Activated CD4-positive, alpha-beta T cell treated with anti-CD3 and anti-CD28 coated beads, Interleukin-2, amount 10 ng/mL, durations not matched to agents 24 days and 14 days (primary cell): ENCODE measurements around the gene ARHGAP29. TPM values are rescaled to one million over a fixed set of nuclear protein-coding genes. Genes with fewer than 3 reads are reported as not detected.

Experiments
- DNase-seq: peaks from one replicate; pipeline ENCODE4 v3.0.0; 2022
- H3K27ac Mint-ChIP-seq: one replicate; pipeline ENCODE4 v1.8.0; 2022; ENCODE audit warnings: mild to moderate bottlenecking, mixed read lengths
- H3K27me3 Mint-ChIP-seq: one replicate; pipeline ENCODE4 v1.8.0; 2022; ENCODE audit warnings: mixed read lengths
- H3K36me3 Mint-ChIP-seq: one replicate; pipeline ENCODE4 v1.8.0; 2022; ENCODE audit warnings: low read depth, mild to moderate bottlenecking, mixed read lengths
- H3K4me1 Mint-ChIP-seq: one replicate; pipeline ENCODE4 v1.8.0; 2021; ENCODE audit warnings: mixed read lengths
- H3K4me3 Mint-ChIP-seq: one replicate; pipeline ENCODE4 v1.8.0; 2022; ENCODE audit warnings: mild to moderate bottlenecking, moderate library complexity, mixed read lengths
- H3K9me3 Mint-ChIP-seq: one replicate; pipeline ENCODE4 v1.8.0; 2021; ENCODE audit warnings: mixed read lengths
- intact Hi-C: fragments of 100-400 bp; cut with micrococcal nuclease; formaldehyde crosslinking; loops from one replicate; pipeline ENCODE4 v1.15.1; 2023
- total RNA-seq: library from RNA; stranded (reverse); gene quantifications from 2 replicates; pipeline ENCODE4 v1.2.3, GENCODE V29; 2022

ARHGAP29 gene
- total RNA-seq, 1 donor from 2014 or later = not detected

DNA sequence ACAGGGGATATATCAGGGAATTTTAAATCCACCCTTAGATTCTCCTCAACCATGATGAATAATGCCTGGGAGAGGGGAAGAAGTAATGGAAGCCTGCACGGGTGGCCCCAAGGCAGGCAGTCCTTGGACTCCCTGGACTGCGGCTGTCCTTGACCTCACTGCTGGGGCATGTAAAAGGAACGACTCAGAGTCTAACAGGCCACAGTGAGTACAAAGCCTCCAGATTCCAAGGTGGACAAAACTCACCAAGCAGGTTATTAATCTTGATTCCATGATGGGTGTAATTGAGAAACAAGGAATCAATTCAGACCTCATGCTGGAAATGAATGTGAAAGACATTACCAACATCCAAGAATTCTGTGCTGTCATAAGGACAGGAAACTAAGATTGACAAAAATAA, 13.0 kb upstream of the ARHGAP29 start:
- Mint-ChIP-seq H3K27ac (no peak overlapping the region), H3K9me3 (no peaks in the 10 kb centered on the region), H3K4me3 (no peak overlapping the region), H3K36me3 (no peaks in the 10 kb centered on the region), H3K4me1 (peaks cover 7% of the 10 kb centered on the region), H3K27me3 (peaks cover 48% of the 10 kb centered on the region)
- intact Hi-C loops = no loop called here
- DNase-seq = no peak

GRCh38 chr1:94248956-94249688, 11.7 kb upstream of the ARHGAP29 start:
- Mint-ChIP-seq H3K27me3 (peaks cover 51% of the 10 kb centered on the region), H3K4me3 (no peak overlapping the region), H3K36me3 (no peaks in the 10 kb centered on the region), H3K4me1 (peaks cover 7% of the 10 kb centered on the region), H3K9me3 (no peaks in the 10 kb centered on the region), H3K27ac (no peak overlapping the region)
- intact Hi-C loops = no loop called here
- no peak for DNase-seq

- Mint-ChIP-seq H3K9me3 (peaks cover 8% of the 10 kb centered on the region), H3K27ac (no peak overlapping the region)
Observed at GRCh38 chr1:94247138-94248094, 10.0 kb upstream of the ARHGAP29 start.

GRCh38 chr1:94246692-94247137, 9.3 kb upstream of the ARHGAP29 start:
- Mint-ChIP-seq H3K27ac (no peak overlapping the region), H3K4me1 (peaks cover 7% of the 10 kb centered on the region), H3K4me3 (peak overlapping the region; percentile 74), H3K9me3 (peaks cover 8% of the 10 kb centered on the region), H3K27me3 (peaks cover 69% of the 10 kb centered on the region), H3K36me3 (no peaks in the 10 kb centered on the region)
- intact Hi-C loops = no loop called here
- DNase-seq = no peak

More at GRCh38 chr1:94247138-94248094, 10.0 kb upstream of the ARHGAP29 start:
- peak overlapping the region; percentile 74 for H3K4me3 Mint-ChIP-seq
- peak; percentile 70 for DNase-seq
- peaks cover 7% of the 10 kb centered on the region for H3K4me1 Mint-ChIP-seq
- intact Hi-C loops = no loop called here
- H3K36me3 Mint-ChIP-seq = no peaks in the 10 kb centered on the region
- peaks cover 65% of the 10 kb centered on the region for H3K27me3 Mint-ChIP-seq

DNA sequence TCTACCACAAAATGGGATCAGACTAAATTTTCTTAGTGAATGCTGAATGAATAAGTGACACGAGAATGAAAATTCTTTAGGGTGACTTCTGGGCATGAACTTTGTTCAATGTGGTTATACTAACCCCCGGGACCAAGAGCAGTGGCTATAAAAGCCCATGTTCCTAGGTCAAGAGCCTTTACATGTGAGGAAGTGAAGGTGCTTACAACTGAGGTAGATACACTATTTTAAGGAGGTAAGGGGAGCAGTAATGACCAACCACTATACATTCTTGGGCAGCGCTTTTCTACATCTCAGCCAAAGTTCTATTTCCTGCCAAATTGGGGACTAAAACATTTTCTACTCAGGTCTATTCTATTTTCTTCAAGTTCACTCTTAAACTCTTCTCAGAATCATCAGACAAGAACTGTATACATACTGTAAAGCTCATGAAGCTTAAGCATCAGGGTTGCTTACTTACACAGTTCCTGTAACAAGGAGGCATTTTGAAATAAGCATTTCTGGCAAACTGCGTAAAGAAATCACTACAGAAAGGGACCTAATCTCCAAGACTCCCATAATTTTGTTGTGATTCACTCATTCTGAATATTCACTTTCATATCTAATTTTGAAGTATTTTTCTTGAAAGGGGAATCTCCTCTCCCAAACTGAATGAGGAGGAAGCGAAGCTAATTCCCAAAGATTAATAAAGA, 8.5 kb upstream of the ARHGAP29 start:
- Mint-ChIP-seq H3K36me3 (no peaks in the 10 kb centered on the region), H3K27ac (no peak overlapping the region), H3K4me3 (no peak overlapping the region), H3K9me3 (peaks cover 8% of the 10 kb centered on the region), H3K4me1 (peaks cover 7% of the 10 kb centered on the region), H3K27me3 (peaks cover 69% of the 10 kb centered on the region)
- intact Hi-C loops = no loop called here
- DNase-seq = no peak

DNA sequence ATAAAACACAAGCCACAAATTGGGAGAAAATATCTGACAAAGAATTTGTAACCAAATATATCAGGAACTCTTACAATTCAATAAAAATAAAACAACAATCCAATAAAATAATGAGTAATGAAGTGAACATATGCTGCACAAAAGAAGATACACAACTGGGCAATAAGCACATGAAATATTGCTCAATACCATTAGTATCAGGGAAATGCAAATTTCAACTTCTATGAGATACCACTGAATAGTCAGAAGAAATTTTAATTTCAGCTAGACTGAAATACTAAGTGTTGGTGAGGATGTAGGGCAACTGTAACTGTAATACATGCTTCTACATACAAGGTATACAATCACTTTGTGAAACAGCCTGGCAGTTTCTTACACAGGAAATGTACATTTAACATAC, 7.4 kb upstream of the ARHGAP29 start:
- peaks cover 7% of the 10 kb centered on the region for H3K4me1 Mint-ChIP-seq
- intact Hi-C loops = no loop called here
- H3K27me3 Mint-ChIP-seq = peaks cover 74% of the 10 kb centered on the region
- DNase-seq = no peak
- peaks cover 8% of the 10 kb centered on the region for H3K9me3 Mint-ChIP-seq
- no peak overlapping the region for H3K4me3 Mint-ChIP-seq
- H3K36me3 Mint-ChIP-seq = no peaks in the 10 kb centered on the region
- no peak overlapping the region for H3K27ac Mint-ChIP-seq

DNA sequence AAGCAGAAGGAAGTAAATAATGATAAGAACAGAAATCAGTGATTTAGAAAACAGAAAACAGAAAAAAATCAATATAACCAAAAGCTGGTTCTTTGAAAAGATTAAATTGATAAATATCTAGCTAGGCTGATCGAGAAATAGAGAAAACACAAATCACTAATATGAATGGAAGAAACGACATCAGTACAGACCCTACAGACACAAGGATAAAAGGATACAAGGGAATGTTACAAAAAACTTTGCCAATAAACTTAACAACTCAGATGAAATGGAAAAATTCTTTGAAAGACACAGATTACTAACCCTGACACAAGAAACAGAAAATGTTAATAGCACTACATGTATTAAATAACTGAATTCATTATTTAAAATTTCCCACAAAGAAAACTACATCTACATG, 6.3 kb upstream of the ARHGAP29 start:
- peaks cover 7% of the 10 kb centered on the region for H3K4me1 Mint-ChIP-seq
- H3K27me3 Mint-ChIP-seq = peaks cover 78% of the 10 kb centered on the region
- H3K9me3 Mint-ChIP-seq = peaks cover 8% of the 10 kb centered on the region
- no peaks in the 10 kb centered on the region for H3K36me3 Mint-ChIP-seq
- intact Hi-C loops = no loop called here
- H3K27ac Mint-ChIP-seq = no peak overlapping the region
- H3K4me3 Mint-ChIP-seq = no peak overlapping the region
- DNase-seq = no peak

GRCh38 chr1:94240822-94241221, 3.4 kb upstream of the ARHGAP29 start:
- DNase-seq = no peak
- Mint-ChIP-seq H3K4me1 (peaks cover 6% of the 10 kb centered on the region), H3K9me3 (peaks cover 8% of the 10 kb centered on the region), H3K27ac (no peak overlapping the region), H3K27me3 (peaks cover 78% of the 10 kb centered on the region), H3K4me3 (no peak overlapping the region), H3K36me3 (peaks cover under 1% of the 10 kb centered on the region)
- intact Hi-C loops = no loop called here

- peaks cover 8% of the 10 kb centered on the region for H3K9me3 Mint-ChIP-seq
- H3K27me3 Mint-ChIP-seq = peaks cover 76% of the 10 kb centered on the region
- no peak overlapping the region for H3K27ac Mint-ChIP-seq
- peaks cover 2% of the 10 kb centered on the region for H3K36me3 Mint-ChIP-seq
- no peak overlapping the region for H3K4me3 Mint-ChIP-seq
- H3K4me1 Mint-ChIP-seq = peaks cover 7% of the 10 kb centered on the region
- intact Hi-C loops = loop anchor here (10.0 kb wide), 1 partner anchor 195 kb away; no protein-coding TSS in a partner anchor
- no peak for DNase-seq
Observed at GRCh38 chr1:94239796-94240195, 2.4 kb upstream of the ARHGAP29 start.

- H3K27ac Mint-ChIP-seq = no peak overlapping the region
- peaks cover 8% of the 10 kb centered on the region for H3K9me3 Mint-ChIP-seq
- no peak overlapping the region for H3K4me3 Mint-ChIP-seq
- H3K36me3 Mint-ChIP-seq = peaks cover 2% of the 10 kb centered on the region
- intact Hi-C loops = loop anchor here (10.0 kb wide), 1 partner anchor 194 kb away; no protein-coding TSS in a partner anchor
- H3K4me1 Mint-ChIP-seq = peaks cover 7% of the 10 kb centered on the region
- no peak for DNase-seq
- peaks cover 74% of the 10 kb centered on the region for H3K27me3 Mint-ChIP-seq
Observed at GRCh38 chr1:94239051-94239450, 1.7 kb upstream of the ARHGAP29 start.

DNA sequence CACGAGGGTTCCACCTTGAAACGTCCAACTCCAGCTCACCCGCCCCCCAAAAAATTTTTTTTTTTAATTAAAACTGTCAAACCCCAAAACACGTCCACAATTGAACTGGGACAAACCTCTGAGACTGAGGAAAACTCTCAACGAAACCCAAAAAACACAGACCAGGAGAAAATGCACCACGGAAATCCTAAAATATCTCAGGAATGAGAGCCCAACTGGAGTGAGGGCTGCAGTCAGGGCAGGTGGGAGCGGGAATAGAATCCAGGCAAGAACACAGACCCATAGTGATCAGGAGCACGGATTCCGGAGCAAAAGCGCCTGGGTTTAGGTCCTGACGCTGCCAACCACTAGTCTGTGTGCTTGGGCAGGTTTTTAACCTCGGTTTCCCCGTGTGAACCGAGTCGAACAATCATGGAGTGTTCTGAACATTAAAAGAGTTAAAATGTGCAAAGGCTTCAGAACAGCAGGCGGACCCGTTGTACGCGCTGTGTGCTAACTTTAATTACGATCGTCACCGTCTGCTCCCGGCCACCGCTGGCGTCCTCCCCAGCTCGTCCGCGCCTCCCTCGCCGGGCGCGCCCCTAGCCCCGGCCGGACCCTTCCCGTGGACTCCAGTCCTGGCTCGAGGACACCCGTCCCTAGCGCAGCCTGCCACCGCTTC, 624 bp downstream of the ARHGAP29 start:
- Mint-ChIP-seq H3K36me3 (peaks cover 2% of the 10 kb centered on the region), H3K4me3 (peak overlapping the region; percentile 47), H3K27me3 (peaks cover 72% of the 10 kb centered on the region), H3K27ac (no peak overlapping the region), H3K9me3 (no peaks in the 10 kb centered on the region), H3K4me1 (peaks cover 7% of the 10 kb centered on the region)
- peak; percentile 58 for DNase-seq
- intact Hi-C loops = loop anchor here (10.0 kb wide), 1 partner anchor 192 kb away; no protein-coding TSS in a partner anchor

DNA sequence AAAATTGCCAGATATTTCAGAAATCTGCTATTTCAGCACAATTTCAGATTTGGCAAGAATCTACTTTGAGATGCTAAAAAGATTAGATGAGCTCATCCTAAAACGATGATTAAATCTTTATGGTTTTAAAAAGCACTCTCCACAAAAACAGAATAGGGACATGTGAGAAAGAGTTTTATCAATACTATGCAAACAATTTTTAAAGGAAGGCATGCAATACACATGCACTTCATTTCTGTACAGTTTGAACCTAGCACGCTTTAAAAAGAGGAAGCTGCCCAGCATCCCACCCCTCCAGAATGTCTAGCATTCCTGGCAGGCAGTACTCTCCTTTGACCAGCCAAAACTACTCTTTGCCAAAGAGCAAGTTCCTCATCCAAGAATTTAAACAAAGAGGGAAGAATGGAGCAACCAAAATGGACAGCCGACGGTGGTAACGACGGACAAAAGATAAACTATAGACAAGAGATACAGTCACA, 1.3 kb downstream of the ARHGAP29 start:
- Mint-ChIP-seq H3K4me3 (peak overlapping the region; percentile 47), H3K36me3 (peaks cover 2% of the 10 kb centered on the region), H3K9me3 (no peaks in the 10 kb centered on the region), H3K27me3 (peaks cover 76% of the 10 kb centered on the region), H3K27ac (no peak overlapping the region), H3K4me1 (peaks cover 7% of the 10 kb centered on the region)
- intact Hi-C loops = loop anchor here (10.0 kb wide), 1 partner anchor 191 kb away; no protein-coding TSS in a partner anchor
- no peak for DNase-seq
